Small intestine (tissue), 7 donors: ENCODE results near the gene LPCAT4. TPM values are rescaled to one million over a fixed set of nuclear protein-coding genes. Genes with fewer than 3 reads are reported as not detected.

Source experiments
- DNase-seq, 2 donors: peaks; one replicate each; pipeline versions ENCODE4 v3.0.0 to v3.0.0-alpha.2; 2013
- FAIRE-seq: peaks from 2 replicates; lab custom pipeline; 2012; peaks lifted over from hg19 to GRCh38; lab: Jason Lieb, UNC
- H3K27ac ChIP-seq, 3 donors: one replicate each; pipeline ENCODE4 v1.5.1; 2013; ENCODE audit warnings: low read length in 2 of 3, mild to moderate bottlenecking in 2 of 3, control low read depth in 1 of 3, inconsistent platforms in 1 of 3, low read depth in 1 of 3, moderate library complexity in 1 of 3
- H3K27me3 ChIP-seq, 3 donors: one replicate each; pipeline ENCODE4 v1.6.1; 2013; ENCODE audit warnings: low read length in 3 of 3, inconsistent platforms in 1 of 3; ENCODE audit not compliant: control insufficient read depth in 3 of 3, insufficient read depth in 3 of 3
- H3K36me3 ChIP-seq, 3 donors: one replicate each; pipeline ENCODE4 v1.6.1; 2013; ENCODE audit warnings: low read length in 3 of 3, inconsistent platforms in 1 of 3, low read depth in 1 of 3, mild to moderate bottlenecking in 1 of 3, moderate library complexity in 1 of 3; ENCODE audit not compliant: control insufficient read depth in 3 of 3, insufficient read depth in 2 of 3
- H3K4me1 ChIP-seq, 3 donors: one replicate each; pipeline ENCODE4 v1.6.1; 2013; ENCODE audit warnings: low read length in 2 of 3, inconsistent platforms in 1 of 3, low read depth in 1 of 3, mild to moderate bottlenecking in 1 of 3, moderate library complexity in 1 of 3; ENCODE audit not compliant: control insufficient read depth in 3 of 3, insufficient read depth in 2 of 3
- H3K4me3 ChIP-seq, 3 donors: one replicate each; pipeline ENCODE4 v1.5.1; 2013; ENCODE audit warnings: low read length in 3 of 3, control low read depth in 1 of 3, inconsistent platforms in 1 of 3, low read depth in 1 of 3, mild to moderate bottlenecking in 1 of 3, moderate library complexity in 1 of 3
- H3K9me3 ChIP-seq, 2 donors: one replicate each; pipeline ENCODE4 v1.6.1; 2013; ENCODE audit warnings: low read depth in 1 of 2, low read length in 1 of 2; ENCODE audit not compliant: control insufficient read depth in 2 of 2, insufficient read depth in 1 of 2
- WGBS, 3 donors: extraction: QIAGEN DNeasy Blood & Tissue Kit; methylation state at CpG; one replicate each; pipeline ENCODE4 v1.1.7; 2013; 5-methylcytosine and 5-hydroxymethylcytosine counted together
- polyA plus RNA-seq, 4 donors: library from polyadenylated mRNA; stranded (reverse) in 3 of 4; unstranded in 1 of 4; fragments of 200-250 nt in 3 of 4; fragments of 120-200 nt in 1 of 4; gene quantifications; one replicate each; pipeline versions ENCODE4 v1.2.1 to v1.2.3, GENCODE V29; 2013
- donor health status: healthy with polysubstance abuse.
- donor health status: control.
- donor health status: control.
- donor health status: Bipolar disorder and iron deficiency.
- donor health status: healthy.

Gene LPCAT4
- polyA plus RNA-seq, 4 donors: 19.7 to 85.0 (median 71.2) TPM

GRCh38 chr15:34366271-34367065, 528 bp downstream of the LPCAT4 start:
- DNase-seq (peak; percentile 86 to 89), FAIRE-seq (no peak)
- Histone ChIP-seq H3K9me3 (no peaks in the 10 kb centered on the region), H3K27me3 (no peaks in the 10 kb centered on the region), H3K4me1 (peaks cover 0 to 29% (median 3%) of the 10 kb centered on the region in 3 donors), H3K4me3 (peak overlapping the region; percentile 74 to 91 (median 90)), H3K36me3 (peaks cover 0 to 24% (median 0%) of the 10 kb centered on the region in 3 donors), H3K27ac (peak overlapping the region; percentile 72 to 83 (median 75))
- WGBS, 3 donors: 0 to 1% (median 0%) methylated on average over 30 to 37 of the region's 37 CpGs

- Histone ChIP-seq H3K4me3 (peak overlapping the region in 2 of 3 donors; percentile 90 to 91), H3K9me3 (no peaks in the 10 kb centered on the region), H3K4me1 (peaks cover 0 to 29% (median 3%) of the 10 kb centered on the region in 3 donors), H3K27ac (peak overlapping the region; percentile 46 to 83 (median 75)), H3K36me3 (peaks cover 0 to 28% (median 2%) of the 10 kb centered on the region in 3 donors), H3K27me3 (no peaks in the 10 kb centered on the region)
- 10 to 25% (median 15%) methylated on average over 5 of the region's 5 CpGs for WGBS, 3 donors
- no peak for DNase-seq
- no peak for FAIRE-seq
Measured at GRCh38 chr15:34365836-34366235, 1.2 kb downstream of the LPCAT4 start.

DNA sequence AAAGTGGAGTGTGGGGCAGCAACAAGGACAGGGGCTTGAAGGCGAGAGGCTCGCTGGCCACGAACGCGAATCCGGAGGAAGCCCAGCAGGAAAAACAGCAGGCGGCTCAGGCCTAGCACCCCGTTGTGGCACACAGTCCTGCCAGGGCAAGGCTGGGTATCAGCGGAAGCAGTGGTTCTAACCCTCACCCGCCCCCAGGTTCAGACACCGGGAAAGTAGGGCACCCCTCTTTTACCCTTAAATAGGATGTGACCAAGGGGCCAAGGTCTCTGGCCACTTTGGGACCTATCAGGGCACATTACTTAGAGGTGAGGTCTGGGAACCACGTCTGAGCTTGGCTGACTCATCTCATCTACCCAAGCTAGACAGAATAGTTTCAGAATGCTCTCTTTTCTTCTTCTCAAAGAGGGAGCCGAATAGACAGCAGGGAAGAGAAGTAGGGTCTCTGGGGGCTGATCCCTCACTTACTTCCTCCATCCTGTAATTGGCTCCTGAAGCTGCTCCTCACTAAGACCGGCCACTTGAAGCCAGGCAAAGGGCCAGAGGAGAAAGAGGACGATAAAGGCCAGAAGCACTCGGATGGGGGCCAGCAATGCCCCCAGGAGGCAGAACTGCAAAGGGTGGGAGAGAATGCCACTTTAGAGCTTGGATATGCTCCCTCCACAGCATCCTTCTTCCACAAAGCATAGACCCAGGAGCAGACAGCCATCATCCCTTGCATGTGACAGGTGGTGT, 1.7 kb downstream of the LPCAT4 start:
- FAIRE-seq: no peak

DNA sequence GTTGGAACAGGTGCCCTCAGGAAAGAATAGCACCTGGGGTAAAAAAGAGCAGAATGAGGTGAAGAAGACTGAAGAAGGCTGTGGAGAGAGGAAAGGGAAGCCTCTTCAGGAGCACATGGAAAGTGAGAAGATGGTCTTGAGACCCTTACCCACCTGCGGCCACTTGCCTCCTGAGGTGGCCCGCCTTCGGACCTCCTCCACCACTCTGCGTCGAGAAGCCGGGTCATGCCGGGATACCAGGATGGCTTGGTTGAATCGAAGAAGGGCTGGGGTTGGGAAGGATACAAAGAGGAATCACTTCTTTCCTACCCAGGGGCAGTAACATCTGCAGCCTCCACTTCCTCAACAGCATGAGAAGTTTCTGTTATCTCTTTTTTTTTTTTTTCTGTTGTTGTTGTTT, 3.0 kb downstream of the LPCAT4 start:
- DNase-seq (no peak), FAIRE-seq (no peak)
- Histone ChIP-seq H3K9me3 (no peaks in the 10 kb centered on the region), H3K27ac (no peak overlapping the region), H3K4me3 (no peak overlapping the region), H3K27me3 (no peaks in the 10 kb centered on the region), H3K36me3 (peaks cover 2 to 44% (median 2%) of the 10 kb centered on the region in 3 donors), H3K4me1 (peaks cover 3 to 29% (median 3%) of the 10 kb centered on the region in 3 donors)
- 94 to 98% (median 97%) methylated on average over 8 of the region's 8 CpGs for WGBS, 3 donors

More for the DNA sequence above, 1.7 kb downstream of the LPCAT4 start:
- Histone ChIP-seq H3K4me3 (peak overlapping the region in 2 of 3 donors; percentile 90 to 91), H3K27ac (peak overlapping the region; percentile 41 to 83 (median 46)), H3K36me3 (peaks cover 0 to 32% (median 2%) of the 10 kb centered on the region in 3 donors), H3K4me1 (peaks cover 0 to 29% (median 3%) of the 10 kb centered on the region in 3 donors), H3K27me3 (no peaks in the 10 kb centered on the region), H3K9me3 (no peaks in the 10 kb centered on the region)
- WGBS, 3 donors: 77 to 85% (median 79%) methylated on average over 16 of the region's 16 CpGs
- no peak for DNase-seq

DNA sequence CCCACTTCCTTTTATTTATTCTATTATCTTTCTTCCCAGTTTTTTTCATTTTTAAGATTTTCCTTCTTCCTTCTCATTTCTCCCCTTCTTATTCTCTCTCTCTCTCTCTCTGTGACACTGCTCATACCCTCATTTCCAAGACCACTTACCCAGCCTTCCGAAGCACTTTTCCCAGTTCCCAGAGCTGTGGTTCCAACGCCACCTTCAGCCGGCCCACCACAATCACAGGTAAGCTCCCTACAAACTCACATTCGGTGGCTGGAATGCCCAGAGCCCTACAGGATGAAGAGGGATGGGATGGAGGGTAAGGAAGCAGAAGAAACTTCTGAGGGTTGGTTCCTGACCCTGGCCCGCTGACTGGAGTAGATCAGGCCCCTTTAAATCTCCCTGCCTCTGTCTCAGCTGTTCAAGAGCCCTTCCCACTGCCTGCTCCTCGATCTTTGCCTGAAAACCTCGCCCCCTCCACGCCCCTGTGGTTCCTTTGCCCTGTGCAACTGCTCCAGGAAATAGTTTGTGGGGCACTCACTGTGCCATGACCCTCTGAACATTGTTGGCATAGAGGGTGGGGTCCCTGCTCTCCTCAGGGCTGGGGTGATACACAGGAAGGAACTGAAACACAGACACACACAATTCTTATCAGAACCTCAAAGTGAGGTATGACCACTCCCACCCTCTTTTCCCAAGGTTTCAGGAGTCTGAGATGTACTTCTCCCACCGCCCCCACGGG, 4.8 kb downstream of the LPCAT4 start:
- Histone ChIP-seq H3K27me3 (no peaks in the 10 kb centered on the region), H3K27ac (peak overlapping the region; percentile 76 to 89 (median 80)), H3K36me3 (peaks cover 2 to 54% (median 2%) of the 10 kb centered on the region in 3 donors), H3K4me1 (peaks cover 0 to 24% (median 3%) of the 10 kb centered on the region in 3 donors), H3K9me3 (no peaks in the 10 kb centered on the region), H3K4me3 (no peak overlapping the region)
- 34 to 67% (median 47%) methylated on average over 10 of the region's 10 CpGs for WGBS, 3 donors
- peak; percentile 70 to 98 for DNase-seq
- FAIRE-seq: no peak

GRCh38 chr15:34361278-34361677, 5.7 kb downstream of the LPCAT4 start:
- WGBS, 3 donors: 89 to 96% (median 94%) methylated on average over 7 of the region's 7 CpGs
- Histone ChIP-seq H3K9me3 (no peaks in the 10 kb centered on the region), H3K27me3 (no peaks in the 10 kb centered on the region), H3K36me3 (peaks cover 2 to 61% (median 2%) of the 10 kb centered on the region in 3 donors), H3K4me1 (peaks cover 0 to 24% (median 3%) of the 10 kb centered on the region in 3 donors), H3K4me3 (no peak overlapping the region), H3K27ac (no peak overlapping the region)
- no peak for FAIRE-seq
- DNase-seq: no peak

GRCh38 chr15:34360298-34360697, 6.7 kb downstream of the LPCAT4 start:
- Histone ChIP-seq H3K36me3 (peaks cover 2 to 71% (median 2%) of the 10 kb centered on the region in 3 donors), H3K27me3 (no peaks in the 10 kb centered on the region), H3K4me1 (peaks cover 0 to 19% (median 3%) of the 10 kb centered on the region in 3 donors), H3K4me3 (no peak overlapping the region), H3K9me3 (no peaks in the 10 kb centered on the region), H3K27ac (peak overlapping the region in 1 of 3 donors; percentile 77)
- DNase-seq (peak in 1 of 2 donors; percentile 38), FAIRE-seq (no peak)
- 41 to 95% (median 81%) methylated on average over 1 of the region's 1 CpG for WGBS, 3 donors
